Measurements from ENCODE around the gene CXCL14. TPM values are rescaled to one million over a fixed set of nuclear protein-coding genes. Genes with fewer than 3 reads are reported as not detected.

CXCL14 gene
- total RNA-seq, 2 donors from 2014 or later = not detected

- no peak overlapping the region for H3K27ac Mint-ChIP-seq
- ATAC-seq (replicated peaks) = no peak
- H3K4me3 Mint-ChIP-seq = no peak overlapping the region
- no peaks in the 10 kb centered on the region for H3K9me3 Mint-ChIP-seq
- H3K36me3 Mint-ChIP-seq (ENCODE audit: low read depth) = no peaks in the 10 kb centered on the region
- peaks cover 8% of the 10 kb centered on the region for H3K27me3 Mint-ChIP-seq
- no peaks in the 10 kb centered on the region for H3K4me1 Mint-ChIP-seq
Measured at GRCh38 chr5:135568246-135568645, 10.5 kb downstream of the CXCL14 start.

- peaks cover 8% of the 10 kb centered on the region for H3K27me3 Mint-ChIP-seq
- H3K4me3 Mint-ChIP-seq = no peak overlapping the region
- no peaks in the 10 kb centered on the region for H3K4me1 Mint-ChIP-seq
- no peak overlapping the region for H3K27ac Mint-ChIP-seq
- H3K9me3 Mint-ChIP-seq = no peaks in the 10 kb centered on the region
- ATAC-seq (replicated peaks) = no peak
- no peaks in the 10 kb centered on the region for H3K36me3 Mint-ChIP-seq (ENCODE audit: low read depth)
Measured at GRCh38 chr5:135567661-135568060, 11.1 kb downstream of the CXCL14 start.

DNA sequence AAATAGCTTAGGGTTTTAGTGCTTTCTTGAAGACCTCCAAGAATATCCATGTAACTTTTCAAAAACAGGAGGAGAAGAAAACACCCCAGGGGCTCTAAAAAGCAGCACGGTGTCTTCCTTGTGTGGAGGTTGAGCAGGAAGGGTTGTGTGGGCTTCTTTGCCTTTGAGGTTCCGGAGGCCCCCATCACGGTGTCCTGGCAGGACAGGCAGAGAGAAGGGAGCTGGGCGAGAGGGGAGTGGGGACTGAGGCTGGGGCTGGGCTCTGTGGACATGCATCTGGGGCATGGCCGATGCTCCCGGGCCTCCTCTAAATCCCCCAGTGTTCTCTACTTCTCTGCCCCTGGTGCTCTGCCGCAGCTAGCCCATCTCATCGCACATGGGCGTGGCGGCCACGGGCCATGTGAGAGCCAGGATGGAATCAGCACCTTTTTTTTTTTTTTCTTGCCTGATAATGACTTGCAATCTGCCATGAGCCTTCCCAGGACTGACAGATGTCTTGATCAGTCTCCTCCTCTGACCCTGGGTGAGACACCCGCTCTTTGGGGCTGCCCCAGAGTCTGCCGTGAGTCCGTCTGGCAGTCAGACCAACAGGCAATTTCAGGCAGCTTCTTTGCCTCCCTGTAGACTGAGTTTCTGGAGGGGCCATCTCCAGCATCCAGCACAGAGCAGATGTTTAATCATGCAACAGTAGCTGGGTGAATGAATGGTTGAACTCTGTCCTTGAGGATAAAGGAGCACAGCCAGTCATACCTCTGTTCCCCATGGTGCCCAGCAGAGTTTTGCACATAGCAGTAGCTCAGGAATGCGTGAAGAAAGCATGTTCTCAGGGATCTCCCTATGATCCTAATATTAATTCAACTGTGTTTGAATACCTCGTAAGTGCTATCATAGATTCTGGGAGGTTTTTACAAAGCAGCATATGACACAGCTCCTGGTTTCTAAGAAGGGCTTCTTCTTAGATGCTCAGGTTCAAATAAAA is 12.1 kb downstream of the CXCL14 start:
- no peak for ATAC-seq (replicated peaks)
- Mint-ChIP-seq H3K4me1 (no peaks in the 10 kb centered on the region), H3K4me3 (no peak overlapping the region), H3K27me3 (no peaks in the 10 kb centered on the region), H3K36me3 (ENCODE audit: low read depth) (no peaks in the 10 kb centered on the region), H3K9me3 (no peaks in the 10 kb centered on the region), H3K27ac (no peak overlapping the region)

DNA sequence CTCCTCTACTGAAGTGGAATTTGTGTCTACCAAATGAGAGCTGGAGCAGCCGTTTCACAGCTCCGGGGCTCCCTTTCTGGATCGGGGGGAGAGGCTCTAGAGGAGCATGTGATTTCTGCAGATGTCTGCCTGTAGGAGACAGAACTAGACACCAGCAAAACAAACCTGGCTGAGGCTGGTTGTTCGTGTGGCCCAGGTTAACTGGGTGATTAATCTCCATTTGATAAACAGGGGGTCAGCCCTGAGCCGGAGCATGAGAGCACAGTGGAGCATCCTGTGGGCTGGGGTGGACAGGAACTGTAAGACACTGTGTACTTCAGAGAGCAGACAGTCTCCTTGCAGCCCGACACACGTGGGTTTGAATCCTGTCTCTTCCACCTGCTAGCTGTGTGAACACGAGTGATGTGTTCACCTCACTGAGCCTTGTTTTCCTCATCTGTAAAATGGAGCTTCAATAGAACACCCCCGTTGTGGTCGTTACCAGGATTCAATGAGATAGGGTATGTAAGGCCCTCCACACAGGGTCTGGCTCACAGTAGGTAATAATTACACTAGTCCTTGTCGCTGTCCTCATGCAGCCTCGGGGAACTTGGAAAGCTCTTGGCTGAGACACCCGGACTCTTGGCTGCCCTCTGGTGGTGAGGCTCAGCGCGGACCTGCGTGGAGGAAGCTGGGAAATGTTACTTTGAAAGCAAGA is 12.9 kb downstream of the CXCL14 start:
- no peak overlapping the region for H3K4me3 Mint-ChIP-seq
- no peaks in the 10 kb centered on the region for H3K36me3 Mint-ChIP-seq (ENCODE audit: low read depth)
- H3K9me3 Mint-ChIP-seq = no peaks in the 10 kb centered on the region
- peaks cover under 1% of the 10 kb centered on the region for H3K4me1 Mint-ChIP-seq
- no peaks in the 10 kb centered on the region for H3K27me3 Mint-ChIP-seq
- H3K27ac Mint-ChIP-seq = no peak overlapping the region
- peak; percentile 64 for ATAC-seq (replicated peaks)

DNA sequence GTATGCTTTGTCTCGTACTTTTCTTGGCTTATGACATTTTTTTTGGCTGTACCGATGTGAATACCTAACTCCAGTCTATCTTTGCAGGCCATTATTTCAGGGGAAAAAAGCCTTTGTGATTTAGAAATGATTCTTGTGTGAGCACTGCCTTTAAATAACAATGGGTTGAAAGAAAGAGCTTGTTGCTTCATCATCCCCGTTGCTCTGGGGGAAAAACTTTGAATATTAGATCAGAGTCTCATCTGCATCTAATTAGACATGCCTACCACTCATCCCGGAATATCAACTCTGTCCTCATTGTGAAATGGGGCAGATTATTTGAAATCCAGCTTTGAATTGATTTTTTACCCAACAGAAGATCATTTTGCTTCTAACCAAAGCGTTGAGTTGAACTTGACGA is 13.5 kb downstream of the CXCL14 start:
- H3K27me3 Mint-ChIP-seq = peaks cover 2% of the 10 kb centered on the region
- H3K27ac Mint-ChIP-seq = no peak overlapping the region
- ATAC-seq (replicated peaks) = no peak
- H3K36me3 Mint-ChIP-seq (ENCODE audit: low read depth) = no peaks in the 10 kb centered on the region
- H3K4me1 Mint-ChIP-seq = peaks cover 4% of the 10 kb centered on the region
- no peaks in the 10 kb centered on the region for H3K9me3 Mint-ChIP-seq
- no peak overlapping the region for H3K4me3 Mint-ChIP-seq

GRCh38 chr5:135564331-135564730 is 14.5 kb downstream of the CXCL14 start:
- ATAC-seq (replicated peaks) = no peak
- no peaks in the 10 kb centered on the region for H3K36me3 Mint-ChIP-seq (ENCODE audit: low read depth)
- peaks cover 9% of the 10 kb centered on the region for H3K27me3 Mint-ChIP-seq
- no peak overlapping the region for H3K27ac Mint-ChIP-seq
- H3K4me3 Mint-ChIP-seq = no peak overlapping the region
- peaks cover 4% of the 10 kb centered on the region for H3K4me1 Mint-ChIP-seq
- no peaks in the 10 kb centered on the region for H3K9me3 Mint-ChIP-seq

GRCh38 chr5:135561266-135561665 is 17.5 kb downstream of the CXCL14 start:
- Mint-ChIP-seq H3K9me3 (no peaks in the 10 kb centered on the region), H3K27ac (no peak overlapping the region), H3K36me3 (ENCODE audit: low read depth) (no peaks in the 10 kb centered on the region), H3K27me3 (peaks cover 25% of the 10 kb centered on the region), H3K4me1 (peaks cover 4% of the 10 kb centered on the region), H3K4me3 (no peak overlapping the region)
- no peak for ATAC-seq (replicated peaks)

GRCh38 chr5:135560858-135561257 is 17.9 kb downstream of the CXCL14 start:
- H3K9me3 Mint-ChIP-seq = no peaks in the 10 kb centered on the region
- no peak overlapping the region for H3K27ac Mint-ChIP-seq
- peak; percentile 89 for ATAC-seq (replicated peaks)
- H3K4me3 Mint-ChIP-seq = no peak overlapping the region
- no peaks in the 10 kb centered on the region for H3K36me3 Mint-ChIP-seq (ENCODE audit: low read depth)
- H3K4me1 Mint-ChIP-seq = peaks cover 4% of the 10 kb centered on the region
- peaks cover 28% of the 10 kb centered on the region for H3K27me3 Mint-ChIP-seq

- peak; percentile 36 for ATAC-seq (replicated peaks)
- no peak overlapping the region for H3K27ac Mint-ChIP-seq
- no peaks in the 10 kb centered on the region for H3K36me3 Mint-ChIP-seq (ENCODE audit: low read depth)
Measured at GRCh38 chr5:135559354-135559753, 19.4 kb downstream of the CXCL14 start.

GRCh38 chr5:135557076-135557838 is 21.5 kb downstream of the CXCL14 start:
- Mint-ChIP-seq H3K9me3 (no peaks in the 10 kb centered on the region), H3K27ac (no peak overlapping the region), H3K27me3 (peaks cover 35% of the 10 kb centered on the region), H3K4me3 (no peak overlapping the region), H3K36me3 (ENCODE audit: low read depth) (no peaks in the 10 kb centered on the region), H3K4me1 (peaks cover 4% of the 10 kb centered on the region)
- ATAC-seq (replicated peaks) = no peak

More at GRCh38 chr5:135559354-135559753, 19.4 kb downstream of the CXCL14 start:
- Mint-ChIP-seq H3K9me3 (no peaks in the 10 kb centered on the region), H3K4me3 (no peak overlapping the region), H3K4me1 (peaks cover 4% of the 10 kb centered on the region), H3K27me3 (peaks cover 31% of the 10 kb centered on the region)

- no peaks in the 10 kb centered on the region for H3K36me3 Mint-ChIP-seq (ENCODE audit: low read depth)
- peaks cover 40% of the 10 kb centered on the region for H3K27me3 Mint-ChIP-seq
- no peak overlapping the region for H3K4me3 Mint-ChIP-seq
- no peaks in the 10 kb centered on the region for H3K9me3 Mint-ChIP-seq
- peaks cover 4% of the 10 kb centered on the region for H3K4me1 Mint-ChIP-seq
- H3K27ac Mint-ChIP-seq = no peak overlapping the region
- no peak for ATAC-seq (replicated peaks)
Measured at GRCh38 chr5:135556620-135557019, 22.2 kb downstream of the CXCL14 start.

GRCh38 chr5:135555530-135555929 is 23.3 kb downstream of the CXCL14 start:
- Mint-ChIP-seq H3K9me3 (no peaks in the 10 kb centered on the region), H3K27ac (no peak overlapping the region), H3K4me3 (no peak overlapping the region), H3K27me3 (peaks cover 44% of the 10 kb centered on the region), H3K4me1 (peaks cover under 1% of the 10 kb centered on the region), H3K36me3 (ENCODE audit: low read depth) (no peaks in the 10 kb centered on the region)
- ATAC-seq (replicated peaks) = no peak

GRCh38 chr5:135553688-135554462 is 24.9 kb downstream of the CXCL14 start:
- H3K9me3 Mint-ChIP-seq = no peaks in the 10 kb centered on the region
- no peak for ATAC-seq (replicated peaks)
- H3K4me1 Mint-ChIP-seq = no peaks in the 10 kb centered on the region
- H3K36me3 Mint-ChIP-seq (ENCODE audit: low read depth) = no peaks in the 10 kb centered on the region
- no peak overlapping the region for H3K27ac Mint-ChIP-seq
- H3K27me3 Mint-ChIP-seq = peaks cover 42% of the 10 kb centered on the region
- H3K4me3 Mint-ChIP-seq = no peak overlapping the region
